ENCODE data around the gene C1GALT1C1L.
A peak's percentile ranks its signal among the peaks of the same experiment; 100 is the strongest.

Gene C1GALT1C1L

DNA sequence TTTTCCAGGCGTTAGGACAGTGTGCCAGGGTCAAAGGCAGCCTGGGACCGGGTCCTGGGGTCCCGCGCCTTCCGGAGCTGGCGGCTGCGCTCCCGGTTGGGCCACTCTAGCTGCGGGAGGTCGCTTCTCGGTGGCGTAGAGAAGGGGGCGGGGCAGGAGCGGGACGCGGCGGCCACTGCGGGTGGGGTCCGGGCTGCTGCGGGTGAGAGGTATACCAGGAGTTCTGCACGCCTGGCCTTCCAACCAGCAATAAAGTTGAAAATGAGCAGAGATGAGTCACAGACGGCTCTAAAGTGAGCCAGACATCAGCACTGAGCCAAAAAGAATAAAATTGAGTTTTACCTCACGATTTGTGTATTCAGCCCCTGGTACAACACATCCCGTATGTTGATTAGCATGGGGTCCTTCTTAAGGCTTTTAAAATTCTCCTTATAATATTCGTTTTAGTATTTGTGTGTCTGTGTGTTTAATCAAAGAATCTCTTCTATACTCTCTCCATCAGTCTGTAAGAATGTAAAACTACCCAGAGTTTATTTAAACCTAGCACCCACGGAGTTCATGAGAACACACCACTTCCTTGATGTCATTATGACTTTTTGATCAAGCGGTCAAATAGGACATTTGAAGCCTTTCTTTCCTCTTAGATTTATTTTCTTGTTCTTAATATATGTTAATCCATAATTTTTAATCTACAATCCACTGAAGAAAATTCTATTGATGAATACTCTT lies at the start of gene C1GALT1C1L:
Gene C1GALT1C1L (minus strand): TSS at position 108 of the 729 bp plus-strand sequence. CDS start 107 bp downstream, at position 1.
- Histone ChIP-seq H3K4me1 (ENCODE audit: control insufficient read depth in 1 of 2, insufficient read depth in 2 of 2, low read length in 2 of 2) (peaks cover 0 to 3% of the 10 kb centered on the region in 2 donors), H3K27ac (ENCODE audit: low read depth, low read length) (no peak within 1 kb of the TSS), H3K4me3 (ENCODE audit: low read depth in 1 of 2, low read length in 2 of 2) (peak within 1 kb of the TSS; percentile 74 to 76), H3K27me3 (ENCODE audit: control insufficient read depth in 1 of 2, insufficient read depth in 2 of 2, low read length in 2 of 2) (peaks cover 3 to 9% of the 10 kb centered on the region in 2 donors), H3K9ac (ENCODE audit: low read depth in 1 of 2, low read length in 2 of 2) (peak within 1 kb of the TSS; percentile 27 to 32), H3K9me3 (ENCODE audit: control insufficient read depth in 1 of 2, low read length in 2 of 2) (no peaks in the 10 kb centered on the region), H3K36me3 (ENCODE audit: control insufficient read depth in 1 of 2, insufficient read depth in 2 of 2, low read length in 2 of 2) (no peaks in the 10 kb centered on the region)

GRCh38 chr2:43725711-43726246 lies 49.5 kb upstream of the C1GALT1C1L start:
- no peaks in the 10 kb centered on the region for H3K9me3 ChIP-seq (ENCODE audit: control insufficient read depth in 1 of 2, low read length in 2 of 2)
- H3K9ac ChIP-seq (ENCODE audit: low read depth in 1 of 2, low read length in 2 of 2) = no peak overlapping the region
- H3K27ac ChIP-seq (ENCODE audit: low read depth, low read length) = no peak overlapping the region
- no peaks in the 10 kb centered on the region for H3K4me1 ChIP-seq (ENCODE audit: control insufficient read depth in 1 of 2, insufficient read depth in 2 of 2, low read length in 2 of 2)
- H3K27me3 ChIP-seq (ENCODE audit: control insufficient read depth in 1 of 2, insufficient read depth in 2 of 2, low read length in 2 of 2) = no peaks in the 10 kb centered on the region
- no peak overlapping the region for H3K4me3 ChIP-seq (ENCODE audit: low read depth in 1 of 2, low read length in 2 of 2)
- H3K36me3 ChIP-seq (ENCODE audit: control insufficient read depth in 1 of 2, insufficient read depth in 2 of 2, low read length in 2 of 2) = no peaks in the 10 kb centered on the region

- H3K36me3 ChIP-seq (ENCODE audit: control insufficient read depth in 1 of 2, insufficient read depth in 2 of 2, low read length in 2 of 2) = no peaks in the 10 kb centered on the region
- no peaks in the 10 kb centered on the region for H3K9me3 ChIP-seq (ENCODE audit: control insufficient read depth in 1 of 2, low read length in 2 of 2)
- no peak overlapping the region for H3K27ac ChIP-seq (ENCODE audit: low read depth, low read length)
- no peak overlapping the region for H3K4me3 ChIP-seq (ENCODE audit: low read depth in 1 of 2, low read length in 2 of 2)
- no peaks in the 10 kb centered on the region for H3K27me3 ChIP-seq (ENCODE audit: control insufficient read depth in 1 of 2, insufficient read depth in 2 of 2, low read length in 2 of 2)
- H3K4me1 ChIP-seq (ENCODE audit: control insufficient read depth in 1 of 2, insufficient read depth in 2 of 2, low read length in 2 of 2) = no peaks in the 10 kb centered on the region
- no peak overlapping the region for H3K9ac ChIP-seq (ENCODE audit: low read depth in 1 of 2, low read length in 2 of 2)
These were observed 48.7 kb upstream of the C1GALT1C1L start for GRCh38 chr2:43724728-43725526.

GRCh38 chr2:43718530-43719124 lies 42.4 kb upstream of the C1GALT1C1L start:
- H3K27ac ChIP-seq (ENCODE audit: low read depth, low read length) = no peak overlapping the region
- H3K4me3 ChIP-seq (ENCODE audit: low read depth in 1 of 2, low read length in 2 of 2) = no peak overlapping the region
- H3K36me3 ChIP-seq (ENCODE audit: control insufficient read depth in 1 of 2, insufficient read depth in 2 of 2, low read length in 2 of 2) = no peaks in the 10 kb centered on the region
- no peaks in the 10 kb centered on the region for H3K27me3 ChIP-seq (ENCODE audit: control insufficient read depth in 1 of 2, insufficient read depth in 2 of 2, low read length in 2 of 2)
- H3K4me1 ChIP-seq (ENCODE audit: control insufficient read depth in 1 of 2, insufficient read depth in 2 of 2, low read length in 2 of 2) = no peaks in the 10 kb centered on the region
- no peak overlapping the region for H3K9ac ChIP-seq (ENCODE audit: low read depth in 1 of 2, low read length in 2 of 2)
- H3K9me3 ChIP-seq (ENCODE audit: control insufficient read depth in 1 of 2, low read length in 2 of 2) = no peaks in the 10 kb centered on the region

DNA sequence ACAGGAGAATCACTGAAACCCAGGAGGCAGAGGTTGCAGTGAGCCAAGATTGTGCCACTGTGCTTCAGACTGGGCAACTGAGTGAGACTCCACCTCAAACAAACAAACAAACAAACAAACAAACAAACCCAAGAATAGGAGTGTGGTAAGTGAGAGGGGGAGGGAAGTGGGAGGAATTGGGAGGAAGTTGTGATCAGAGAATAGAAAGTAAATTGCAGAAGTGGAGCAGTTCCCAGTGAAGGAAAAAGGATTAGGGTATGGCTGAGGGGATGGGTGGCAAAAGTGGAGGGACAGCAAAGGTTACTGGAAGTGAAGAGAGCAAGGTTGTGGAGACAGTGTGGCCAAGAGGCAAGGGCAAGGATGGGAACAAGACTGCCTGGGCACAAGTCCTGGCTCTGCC lies 41.1 kb upstream of the C1GALT1C1L start:
- no peaks in the 10 kb centered on the region for H3K36me3 ChIP-seq (ENCODE audit: control insufficient read depth in 1 of 2, insufficient read depth in 2 of 2, low read length in 2 of 2)
- H3K27ac ChIP-seq (ENCODE audit: low read depth, low read length) = no peak overlapping the region
- H3K27me3 ChIP-seq (ENCODE audit: control insufficient read depth in 1 of 2, insufficient read depth in 2 of 2, low read length in 2 of 2) = no peaks in the 10 kb centered on the region
- no peaks in the 10 kb centered on the region for H3K4me1 ChIP-seq (ENCODE audit: control insufficient read depth in 1 of 2, insufficient read depth in 2 of 2, low read length in 2 of 2)
- no peak overlapping the region for H3K9ac ChIP-seq (ENCODE audit: low read depth in 1 of 2, low read length in 2 of 2)
- H3K4me3 ChIP-seq (ENCODE audit: low read depth in 1 of 2, low read length in 2 of 2) = no peak overlapping the region
- no peaks in the 10 kb centered on the region for H3K9me3 ChIP-seq (ENCODE audit: control insufficient read depth in 1 of 2, low read length in 2 of 2)

DNA sequence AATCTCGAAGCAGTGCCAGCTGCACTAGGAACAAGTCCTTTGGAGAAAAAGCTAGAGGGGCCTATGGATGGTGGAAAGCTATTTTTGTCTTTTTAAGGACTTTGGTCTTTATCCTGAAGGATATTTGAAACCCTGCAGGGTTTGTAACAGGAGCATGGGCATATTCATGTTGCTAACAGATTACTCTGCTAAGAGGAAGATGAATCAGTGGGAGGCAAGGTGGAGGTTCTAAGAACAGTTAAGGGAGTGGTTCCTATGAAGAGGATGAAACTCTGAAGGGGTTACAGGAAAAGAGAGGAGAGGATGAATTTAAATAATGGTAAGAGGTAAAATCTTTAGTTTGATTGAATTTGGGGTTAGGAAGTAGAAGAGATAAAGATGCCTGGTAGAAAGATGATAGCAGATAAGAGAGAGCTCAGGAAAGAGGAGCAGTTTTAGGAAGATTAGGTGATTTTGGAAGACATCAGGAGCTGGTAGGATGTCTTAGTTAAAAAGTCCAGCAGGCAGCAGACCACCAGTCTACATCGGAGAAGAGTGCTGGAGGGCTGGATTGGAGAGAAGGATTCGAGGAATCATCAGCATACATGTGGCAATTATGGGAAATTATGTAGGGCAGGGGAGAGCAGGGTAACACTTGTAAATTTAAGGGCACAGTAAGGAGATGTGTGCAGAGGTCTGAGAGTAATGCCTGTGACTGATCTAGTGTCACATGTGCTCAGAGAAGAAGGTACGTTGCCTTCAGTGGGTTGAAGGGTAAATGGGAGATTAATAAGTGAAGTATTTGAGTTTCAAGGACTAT lies 39.3 kb upstream of the C1GALT1C1L start:
- Histone ChIP-seq H3K9ac (ENCODE audit: low read depth in 1 of 2, low read length in 2 of 2) (no peak overlapping the region), H3K9me3 (ENCODE audit: control insufficient read depth in 1 of 2, low read length in 2 of 2) (no peaks in the 10 kb centered on the region), H3K4me3 (ENCODE audit: low read depth in 1 of 2, low read length in 2 of 2) (no peak overlapping the region), H3K36me3 (ENCODE audit: control insufficient read depth in 1 of 2, insufficient read depth in 2 of 2, low read length in 2 of 2) (no peaks in the 10 kb centered on the region), H3K4me1 (ENCODE audit: control insufficient read depth in 1 of 2, insufficient read depth in 2 of 2, low read length in 2 of 2) (no peaks in the 10 kb centered on the region), H3K27me3 (ENCODE audit: control insufficient read depth in 1 of 2, insufficient read depth in 2 of 2, low read length in 2 of 2) (no peaks in the 10 kb centered on the region), H3K27ac (ENCODE audit: low read depth, low read length) (no peak overlapping the region)

DNA sequence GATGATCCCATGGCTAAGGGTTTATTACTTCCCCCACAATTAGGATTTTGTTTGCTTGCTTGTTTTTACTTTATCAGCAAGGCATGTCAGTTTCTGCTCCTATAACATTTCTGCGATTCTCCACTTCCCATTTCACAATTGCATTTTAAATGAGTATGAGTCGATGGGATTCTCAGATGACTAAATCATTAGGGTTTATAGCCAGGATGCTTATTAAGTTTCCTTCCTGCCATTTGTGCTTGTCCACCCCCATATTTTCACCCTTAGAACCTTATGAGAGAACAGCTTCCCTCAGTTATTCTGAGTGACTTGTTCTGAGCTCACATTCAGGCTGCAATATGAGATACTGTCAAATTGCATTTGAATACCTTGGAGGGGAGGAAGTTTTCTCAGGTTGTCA lies 37.9 kb upstream of the C1GALT1C1L start:
- Histone ChIP-seq H3K4me1 (ENCODE audit: control insufficient read depth in 1 of 2, insufficient read depth in 2 of 2, low read length in 2 of 2) (no peaks in the 10 kb centered on the region), H3K9me3 (ENCODE audit: control insufficient read depth in 1 of 2, low read length in 2 of 2) (no peaks in the 10 kb centered on the region), H3K36me3 (ENCODE audit: control insufficient read depth in 1 of 2, insufficient read depth in 2 of 2, low read length in 2 of 2) (no peaks in the 10 kb centered on the region), H3K27me3 (ENCODE audit: control insufficient read depth in 1 of 2, insufficient read depth in 2 of 2, low read length in 2 of 2) (no peaks in the 10 kb centered on the region), H3K9ac (ENCODE audit: low read depth in 1 of 2, low read length in 2 of 2) (no peak overlapping the region), H3K27ac (ENCODE audit: low read depth, low read length) (no peak overlapping the region), H3K4me3 (ENCODE audit: low read depth in 1 of 2, low read length in 2 of 2) (no peak overlapping the region)

GRCh38 chr2:43710866-43711265 lies 34.6 kb upstream of the C1GALT1C1L start:
- Histone ChIP-seq H3K27ac (ENCODE audit: low read depth, low read length) (no peak overlapping the region), H3K9me3 (ENCODE audit: control insufficient read depth in 1 of 2, low read length in 2 of 2) (no peaks in the 10 kb centered on the region), H3K36me3 (ENCODE audit: control insufficient read depth in 1 of 2, insufficient read depth in 2 of 2, low read length in 2 of 2) (peaks cover 0 to 4% of the 10 kb centered on the region in 2 donors), H3K4me1 (ENCODE audit: control insufficient read depth in 1 of 2, insufficient read depth in 2 of 2, low read length in 2 of 2) (no peaks in the 10 kb centered on the region), H3K27me3 (ENCODE audit: control insufficient read depth in 1 of 2, insufficient read depth in 2 of 2, low read length in 2 of 2) (no peaks in the 10 kb centered on the region), H3K4me3 (ENCODE audit: low read depth in 1 of 2, low read length in 2 of 2) (no peak overlapping the region), H3K9ac (ENCODE audit: low read depth in 1 of 2, low read length in 2 of 2) (no peak overlapping the region)

- Histone ChIP-seq H3K36me3 (ENCODE audit: control insufficient read depth in 1 of 2, insufficient read depth in 2 of 2, low read length in 2 of 2) (peaks cover 0 to 4% of the 10 kb centered on the region in 2 donors), H3K27me3 (ENCODE audit: control insufficient read depth in 1 of 2, insufficient read depth in 2 of 2, low read length in 2 of 2) (no peaks in the 10 kb centered on the region), H3K27ac (ENCODE audit: low read depth, low read length) (no peak overlapping the region), H3K9me3 (ENCODE audit: control insufficient read depth in 1 of 2, low read length in 2 of 2) (no peaks in the 10 kb centered on the region), H3K4me1 (ENCODE audit: control insufficient read depth in 1 of 2, insufficient read depth in 2 of 2, low read length in 2 of 2) (no peaks in the 10 kb centered on the region), H3K9ac (ENCODE audit: low read depth in 1 of 2, low read length in 2 of 2) (no peak overlapping the region), H3K4me3 (ENCODE audit: low read depth in 1 of 2, low read length in 2 of 2) (no peak overlapping the region)
These were observed 32.7 kb upstream of the C1GALT1C1L start for GRCh38 chr2:43708891-43709290.

Data from duodenal mucosa (tissue), 2 donors.